ENCODE results near the gene PRR36. TPM values are rescaled to one million over a fixed set of nuclear protein-coding genes. Genes with fewer than 3 reads are reported as not detected.

Gene PRR36
- total and polyA plus RNA-seq, 10 of the 15 experiments (the other 5 are each of a cell fraction or from before 2014, with no cell fraction given): 0.04 TPM; not detected in 9

- TF ChIP-seq MYB (IDR thresholded peaks at IDR 0.05; ENCODE audit: borderline replicate concordance, low read depth, low read length) (no peak), YY1 (IDR thresholded peaks at IDR 0.05; ENCODE audit: low read depth, low read length) (no peak), KAT2A (conservative IDR thresholded peaks at IDR 0.05; ENCODE audit: control insufficient read depth, low read depth, low read length) (no peak)
These were observed 37.4 kb upstream of the PRR36 start (continued) for GRCh38 chr19:7911508-7912143.

- intact Hi-C loops (cut with micrococcal nuclease; ENCODE audit: unreplicated experiment): no loop called here
These were observed 36.4 kb upstream of the PRR36 start for GRCh38 chr19:7910321-7911161.

More at GRCh38 chr19:7910321-7911161, 36.4 kb upstream of the PRR36 start:
- ChIA-PET CTCF (no interaction called here), SMC1A (ENCODE audit: uncharacterized antibody, unreplicated experiment) (no interaction called here), POLR2A (interaction anchor here (0.6 kb wide), 1 partner anchor 10 kb away, joined by 3 read pairs; no protein-coding TSS in a partner anchor), RAD21 (ENCODE audit: unreplicated experiment) (no interaction called here)
- Histone ChIP-seq H3K4me2 (ENCODE audit: control insufficient read depth, insufficient read depth) (no peak overlapping the region), H2AFZ (ENCODE audit: control insufficient read depth, low read depth, low read length) (no peak overlapping the region), H3K9ac (ENCODE audit: control insufficient read depth, insufficient read depth, low read length) (no peak overlapping the region), H3K36me3 (ENCODE audit: control insufficient read depth in 2 of 2, insufficient read depth in 2 of 2, low read length in 1 of 2) (peaks cover 0 to 16% of the 10 kb centered on the region in 2 experiments; a peak in 3 of 4 replicates), H3K9me3 (replicated peaks; ENCODE audit: control insufficient read depth, insufficient read depth, low read length) (no peaks in the 10 kb centered on the region), H4K20me1 (ENCODE audit: control insufficient read depth, insufficient read depth) (no peaks in the 10 kb centered on the region), H3K4me3 (no peak overlapping the region), H3K27me3 (replicated peaks in 1 of 2; ENCODE audit: control insufficient read depth in 2 of 2, insufficient read depth in 2 of 2, low read length in 1 of 2) (no peaks in the 10 kb centered on the region), H3K4me1 (ENCODE audit: control insufficient read depth, insufficient read depth, low read length) (no peaks in the 10 kb centered on the region), H3K79me2 (ENCODE audit: control insufficient read depth, insufficient read depth, low read length) (peaks cover 13% of the 10 kb centered on the region), H3K27ac (ENCODE audit: control insufficient read depth, insufficient read depth) (no peak overlapping the region)
- in situ Hi-C loops (cut with MboI): no loop called here
- BruUV-seq (replicated peaks): no TSS peak
- 97% methylated on average over 46 of the region's 54 CpGs for WGBS (ENCODE audit: insufficient coverage, insufficient replicate concordance, low lambda C conversion rate, missing lambda C conversion rate)
- TF ChIP-seq KLF5 (IDR thresholded peaks at IDR 0.05; ENCODE audit: partially characterized antibody) (no peak), CBFB (IDR thresholded peaks at IDR 0.05; ENCODE audit: low read depth) (no peak), ZZZ3 (IDR thresholded peaks at IDR 0.05; ENCODE audit: control insufficient read depth, insufficient read length, low read depth) (no peak), SP1 (IDR thresholded peaks at IDR 0.05; ENCODE audit: low read depth, low read length) (no peak), IRF3 (IDR thresholded peaks at IDR 0.05) (no peak), ATF3 (IDR thresholded peaks at IDR 0.05; ENCODE audit: borderline replicate concordance, extremely low read depth, low read depth, low read length) (no peak), DPF2 (IDR thresholded peaks at IDR 0.05) (no peak), SPI1 (IDR thresholded peaks at IDR 0.05; ENCODE audit: borderline replicate concordance, insufficient read depth, low read depth, low read length) (no peak), TCF12 (IDR thresholded peaks at IDR 0.05; ENCODE audit: low read depth, low read length) (no peak), ZSCAN29 (IDR thresholded peaks at IDR 0.05) (no peak), USF2 (IDR thresholded peaks at IDR 0.05; ENCODE audit: borderline replicate concordance, low read depth, low read length) (no peak)
- ATAC-seq (no peak), FAIRE-seq (no peak), DNase-seq (ENCODE audit: low read depth, low spot score) (no peak)
